ENCODE data around the gene RNU7-1.

Gene RNU7-1

GRCh38 chr12:6941267-6941666, 2.3 kb upstream of the RNU7-1 start:
- Histone ChIP-seq H2AFZ (ENCODE audit: low read length) (no peak overlapping the region), H3K9ac (ENCODE audit: low read length) (no peak overlapping the region), H3K27ac (ENCODE audit: low read length) (no peak overlapping the region), H3K4me2 (ENCODE audit: low read depth, low read length) (no peak overlapping the region), H3K4me3 (ENCODE audit: low read length) (no peak overlapping the region), H3F3A (ENCODE audit: insufficient read depth, low read length) (peaks cover 34% of the 10 kb centered on the region), H3K4me1 (ENCODE audit: low read length) (peaks cover 19% of the 10 kb centered on the region), H3K9me3 (replicated peaks; ENCODE audit: insufficient read depth, low read length) (no peaks in the 10 kb centered on the region), H3K27me3 (replicated peaks; ENCODE audit: insufficient read depth, low read length) (no peaks in the 10 kb centered on the region), H4K20me1 (ENCODE audit: insufficient read depth, low read length) (no peaks in the 10 kb centered on the region), H3K36me3 (replicated peaks; ENCODE audit: insufficient read depth, low read length) (no peaks in the 10 kb centered on the region), H3K79me2 (ENCODE audit: low read length) (peaks cover 24% of the 10 kb centered on the region), H3K9me2 (replicated peaks; ENCODE audit: insufficient read depth, low read length) (no peaks in the 10 kb centered on the region)
- no peak for DNase-seq
- TF ChIP-seq CTCF (IDR thresholded peaks at IDR 0.05; ENCODE audit: low read length) = no peak
- no peak for TF ChIP-seq EZH2phosphoT487 (IDR thresholded peaks at IDR 0.05; ENCODE audit: low read length)

GRCh38 chr12:6941782-6942181, 1.8 kb upstream of the RNU7-1 start:
- Histone ChIP-seq H3K27me3 (replicated peaks; ENCODE audit: insufficient read depth, low read length) (no peaks in the 10 kb centered on the region), H3F3A (ENCODE audit: insufficient read depth, low read length) (peaks cover 40% of the 10 kb centered on the region), H3K27ac (ENCODE audit: low read length) (no peak overlapping the region), H3K4me3 (ENCODE audit: low read length) (no peak overlapping the region), H3K9me3 (replicated peaks; ENCODE audit: insufficient read depth, low read length) (no peaks in the 10 kb centered on the region), H3K36me3 (replicated peaks; ENCODE audit: insufficient read depth, low read length) (no peaks in the 10 kb centered on the region), H2AFZ (ENCODE audit: low read length) (no peak overlapping the region), H3K9me2 (replicated peaks; ENCODE audit: insufficient read depth, low read length) (no peaks in the 10 kb centered on the region), H4K20me1 (ENCODE audit: insufficient read depth, low read length) (no peaks in the 10 kb centered on the region), H3K4me1 (ENCODE audit: low read length) (peaks cover 17% of the 10 kb centered on the region), H3K79me2 (ENCODE audit: low read length) (peaks cover 20% of the 10 kb centered on the region), H3K9ac (ENCODE audit: low read length) (no peak overlapping the region), H3K4me2 (ENCODE audit: low read depth, low read length) (no peak overlapping the region)
- DNase-seq = no peak
- TF ChIP-seq CTCF (IDR thresholded peaks at IDR 0.05; ENCODE audit: low read length) (no peak), EZH2phosphoT487 (IDR thresholded peaks at IDR 0.05; ENCODE audit: low read length) (no peak), EZH2 (optimal IDR thresholded peaks at IDR 0.05; ENCODE audit: low read depth, low read length) (no peak)

- TF ChIP-seq CTCF (IDR thresholded peaks at IDR 0.05; ENCODE audit: low read length) (no peak), EZH2phosphoT487 (IDR thresholded peaks at IDR 0.05; ENCODE audit: low read length) (no peak), EZH2 (optimal IDR thresholded peaks at IDR 0.05; ENCODE audit: low read depth, low read length) (no peak)
- H3K36me3 ChIP-seq (replicated peaks; ENCODE audit: insufficient read depth, low read length) = no peaks in the 10 kb centered on the region
- no peaks in the 10 kb centered on the region for H3K27me3 ChIP-seq (replicated peaks; ENCODE audit: insufficient read depth, low read length)
- no peaks in the 10 kb centered on the region for H4K20me1 ChIP-seq (ENCODE audit: insufficient read depth, low read length)
- H3K9me3 ChIP-seq (replicated peaks; ENCODE audit: insufficient read depth, low read length) = no peaks in the 10 kb centered on the region
- H2AFZ ChIP-seq (ENCODE audit: low read length) = no peak overlapping the region
- H3K4me2 ChIP-seq (ENCODE audit: low read depth, low read length) = no peak overlapping the region
- peaks cover 45% of the 10 kb centered on the region for H3F3A ChIP-seq (ENCODE audit: insufficient read depth, low read length)
- peaks cover 18% of the 10 kb centered on the region for H3K4me1 ChIP-seq (ENCODE audit: low read length)
- H3K79me2 ChIP-seq (ENCODE audit: low read length) = peaks cover 16% of the 10 kb centered on the region
- H3K4me3 ChIP-seq (ENCODE audit: low read length) = no peak overlapping the region
- no peak overlapping the region; the same call in 1 of the 2 replicates for H3K27ac ChIP-seq (ENCODE audit: low read length)
- H3K9ac ChIP-seq (ENCODE audit: low read length) = no peak overlapping the region
- no peaks in the 10 kb centered on the region for H3K9me2 ChIP-seq (replicated peaks; ENCODE audit: insufficient read depth, low read length)
- DNase-seq = no peak
Observed at GRCh38 chr12:6942331-6942665, 1.3 kb upstream of the RNU7-1 start.
